CD4-positive, alpha-beta T cell (primary cell): ENCODE measurements around the gene LGR6. TPM values are rescaled to one million over a fixed set of nuclear protein-coding genes. Genes with fewer than 3 reads are reported as not detected.

Experiments used
- ATAC-seq: fragments of 200-7000 bp; cut with Tn5 transposase; one replicate; pipeline ENCODE4 v1.10.0; 2022; ENCODE audit warnings: mild to moderate bottlenecking; ENCODE audit not compliant: poor library complexity
- CTCF ChIA-PET: fragments of 350-600 bp; sonication (Branson Sonifier 250); formaldehyde crosslinking; loops from one replicate; lab custom pipeline; 2021; ENCODE audit warnings: antibody characterized with exemption, inconsistent platforms; lab: Charles Lee
- POLR2A ChIA-PET: fragments of 350-600 bp; sonication (Branson Sonifier 250); formaldehyde crosslinking; loops from one replicate; lab custom pipeline; 2021; ENCODE audit warnings: antibody characterized with exemption, inconsistent platforms; lab: Charles Lee
- DNase-seq, 14 experiments: peaks; one replicate each; pipeline ENCODE4 v3.0.0-alpha.2; 2013 to 2020; ENCODE audit warnings: mixed read lengths in 2 of 14
- H3K27ac ChIP-seq, 2 donors: one replicate each; pipeline versions ENCODE4 v1.5.1 to v1.7.0; 2013; ENCODE audit warnings: low read length in 2 of 2, low read depth in 1 of 2, mild to moderate bottlenecking in 1 of 2
- H3K27me3 ChIP-seq, 2 experiments: 1 replicate in 1 of 2; 2 replicates in 1 of 2; pipeline versions ENCODE4 v1.6.1 to v1.7.0; 2013; ENCODE audit warnings: low read length in 2 of 2, control low read depth in 1 of 2, mild to moderate bottlenecking in 1 of 2, moderate library complexity in 1 of 2; ENCODE audit not compliant: insufficient read depth in 2 of 2, control insufficient read depth in 1 of 2
- H3K36me3 ChIP-seq: one replicate; pipeline ENCODE4 v1.6.1; 2013; ENCODE audit warnings: low read length, control low read depth; ENCODE audit not compliant: insufficient read depth
- H3K4me1 ChIP-seq: one replicate; pipeline ENCODE4 v1.6.1; 2013; ENCODE audit warnings: low read length, control low read depth; ENCODE audit not compliant: insufficient read depth
- H3K4me3 ChIP-seq: one replicate; pipeline ENCODE4 v1.5.1; 2013; ENCODE audit warnings: mild to moderate bottlenecking, low read length, moderate library complexity
- H3K9me3 ChIP-seq, 2 experiments: 1 replicate in 1 of 2; 2 replicates in 1 of 2; pipeline versions ENCODE4 v1.6.1 to v1.7.0; 2013; ENCODE audit warnings: low read length in 2 of 2, mild to moderate bottlenecking in 2 of 2, control low read depth in 1 of 2, moderate library complexity in 1 of 2; ENCODE audit not compliant: control insufficient read depth in 1 of 2, insufficient read depth in 1 of 2
- H3K27ac Mint-ChIP-seq: one replicate; pipeline ENCODE4 v1.8.0; 2020; ENCODE audit warnings: mixed read lengths
- H3K27me3 Mint-ChIP-seq: one replicate; pipeline ENCODE4 v1.8.0; 2021; ENCODE audit warnings: mixed read lengths
- H3K36me3 Mint-ChIP-seq: one replicate; pipeline ENCODE4 v1.8.0; 2021; ENCODE audit warnings: low read depth, mixed read lengths
- H3K4me1 Mint-ChIP-seq: one replicate; pipeline ENCODE4 v1.8.0; 2021; ENCODE audit warnings: low read depth, mixed read lengths
- H3K4me3 Mint-ChIP-seq: one replicate; pipeline ENCODE4 v1.8.0; 2020; ENCODE audit warnings: mild to moderate bottlenecking, mixed read lengths
- H3K9me3 Mint-ChIP-seq: one replicate; pipeline ENCODE4 v1.8.0; 2020; ENCODE audit warnings: mixed read lengths
- CTCF ChIP-seq: fragments of 200-600 bp; IDR thresholded peaks from one replicate; pipeline ENCODE4 v1.8.0; 2022; ENCODE audit warnings: antibody characterized with exemption, mild to moderate bottlenecking
- intact Hi-C, 2 experiments: fragments of 100-400 bp; cut with DNase I in 1 of 2; cut with micrococcal nuclease in 1 of 2; formaldehyde crosslinking; loops; one replicate each; pipeline versions ENCODE4 v1.15.1 to v1.9.0; 2023 to 2025; cut with DNase I, micrococcal nuclease
- total RNA-seq, 174 experiments: library from RNA in 2 of 174; stranded (reverse) in 2 of 174; gene quantifications; one replicate each; pipeline ENCODE4 v1.2.3 and lab custom pipeline; 2021 to 2026

LGR6 gene
- total RNA-seq, 2 experiments from 2014 or later = 0.19 to 0.45 TPM

DNA sequence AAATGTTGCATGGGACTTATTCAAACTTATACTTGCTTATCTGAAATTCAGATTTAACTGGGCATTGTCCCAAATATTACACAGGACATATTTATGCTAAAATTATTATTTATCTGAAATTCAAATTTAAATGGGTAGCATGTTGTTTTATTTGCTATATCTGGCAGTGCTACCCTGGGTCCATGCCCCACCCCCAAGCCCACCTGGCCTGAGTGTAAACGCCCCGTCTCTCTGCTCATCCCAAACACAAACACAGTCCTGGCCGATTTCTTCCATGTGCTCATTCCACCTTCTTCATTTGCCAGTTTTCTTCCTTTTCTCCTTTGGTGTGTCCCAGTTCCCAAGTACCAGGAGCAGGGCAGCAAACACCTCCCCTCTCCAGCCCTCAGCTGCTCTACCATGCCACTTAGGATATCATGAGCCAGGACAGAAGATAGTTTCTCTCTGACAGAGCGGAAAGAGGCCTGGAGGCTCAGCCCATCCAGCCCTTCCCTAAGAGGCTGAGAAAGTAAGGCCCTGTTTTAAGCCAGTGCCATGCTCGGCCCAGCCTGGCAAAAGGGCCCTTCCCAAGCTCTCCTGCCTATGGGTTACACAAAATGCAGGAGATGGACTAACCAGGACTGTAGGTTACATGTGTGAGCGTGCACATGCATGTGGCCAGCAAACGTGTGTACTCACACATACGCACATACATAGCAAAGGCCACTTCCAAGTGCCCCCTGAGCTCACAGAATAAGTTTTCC, 78.7 kb downstream of the LGR6 start:
- Histone ChIP-seq H3K4me1 (no peaks in the 10 kb centered on the region), H3K27ac (no peak overlapping the region), H3K9me3 (no peaks in the 10 kb centered on the region), H3K27me3 (no peaks in the 10 kb centered on the region), H3K36me3 (no peaks in the 10 kb centered on the region), H3K4me3 (no peak overlapping the region)
- ChIA-PET CTCF (interaction anchor here (0.5 to 1.2 kb wide), 2 partner anchors 43 to 390 kb away, joined by 3 to 4 read pairs; no protein-coding TSS in a partner anchor), POLR2A (no interaction called here)
- Mint-ChIP-seq H3K4me1 (no peaks in the 10 kb centered on the region), H3K4me3 (no peak overlapping the region), H3K27me3 (peaks cover 23% of the 10 kb centered on the region), H3K9me3 (no peaks in the 10 kb centered on the region), H3K36me3 (no peaks in the 10 kb centered on the region), H3K27ac (no peak overlapping the region)
- DNase-seq = no peak
- TF ChIP-seq CTCF = no peak
- no peak for ATAC-seq
- intact Hi-C loops = no loop called here

- H3K4me1 ChIP-seq = no peaks in the 10 kb centered on the region
- no peak overlapping the region for H3K4me3 Mint-ChIP-seq
- H3K36me3 ChIP-seq = no peaks in the 10 kb centered on the region
- no peaks in the 10 kb centered on the region for H3K27me3 ChIP-seq
- DNase-seq (peak; percentile 12 to 64 (median 40)), ATAC-seq (no peak)
- no peaks in the 10 kb centered on the region for H3K4me1 Mint-ChIP-seq
- TF ChIP-seq CTCF = peak; percentile 58
- no peaks in the 10 kb centered on the region for H3K36me3 Mint-ChIP-seq
- no peaks in the 10 kb centered on the region for H3K9me3 Mint-ChIP-seq
- no peak overlapping the region for H3K27ac Mint-ChIP-seq
- no peak overlapping the region for H3K27ac ChIP-seq
- no peaks in the 10 kb centered on the region for H3K9me3 ChIP-seq
- no peak overlapping the region for H3K4me3 ChIP-seq
- CTCF ChIA-PET = interaction anchor here (1.4 kb wide), 1 partner anchor 41 kb away, joined by 9 read pairs; no protein-coding TSS in a partner anchor
- H3K27me3 Mint-ChIP-seq = peaks cover 24% of the 10 kb centered on the region
- intact Hi-C loops = loop anchor here (1.0 to 2.0 kb wide), 2 partner anchors 41 to 444 kb away; no protein-coding TSS in a partner anchor
- POLR2A ChIA-PET = interaction anchor here (1.4 kb wide), 1 partner anchor 41 kb away, joined by 7 read pairs; no protein-coding TSS in a partner anchor
These were observed 81.0 kb downstream of the LGR6 start for GRCh38 chr1:202274611-202275010.

- no peaks in the 10 kb centered on the region for H3K27me3 ChIP-seq
- DNase-seq (no peak), ATAC-seq (no peak)
- H3K4me3 ChIP-seq = no peak overlapping the region
- H3K36me3 ChIP-seq = no peaks in the 10 kb centered on the region
- Mint-ChIP-seq H3K4me1 (no peaks in the 10 kb centered on the region), H3K36me3 (no peaks in the 10 kb centered on the region), H3K27ac (no peak overlapping the region), H3K4me3 (no peak overlapping the region), H3K27me3 (peaks cover 25% of the 10 kb centered on the region), H3K9me3 (no peaks in the 10 kb centered on the region)
- CTCF ChIA-PET = interaction anchor here (1.4 kb wide), 1 partner anchor 40 kb away, joined by 9 read pairs; no protein-coding TSS in a partner anchor
- H3K9me3 ChIP-seq = no peaks in the 10 kb centered on the region
- POLR2A ChIA-PET = interaction anchor here (1.4 kb wide), 1 partner anchor 40 kb away, joined by 7 read pairs; no protein-coding TSS in a partner anchor
- H3K27ac ChIP-seq = no peak overlapping the region
- no peak for TF ChIP-seq CTCF
- no peaks in the 10 kb centered on the region for H3K4me1 ChIP-seq
- intact Hi-C loops = loop anchor here (1.0 to 2.0 kb wide), 2 partner anchors 40 to 444 kb away; no protein-coding TSS in a partner anchor
These were observed 81.6 kb downstream of the LGR6 start for GRCh38 chr1:202275061-202275770.
